Activated CD8-positive, alpha-beta T cell treated with anti-CD3 and anti-CD28 coated beads, Interleukin-2, amount 10 ng/mL, durations not matched to agents 7 days and 5 days (primary cell): Measurements from ENCODE around the gene MN1. TPM values are rescaled to one million over a fixed set of nuclear protein-coding genes. Genes with fewer than 3 reads are reported as not detected.

ENCODE experiments used
- ATAC-seq: fragments of 150-1000 bp; cut with Tn5 transposase; one replicate; pipeline ENCODE4 v1.10.0; 2021; ENCODE audit warnings: moderate library complexity
- CTCF ChIA-PET: fragments of 350-600 bp; sonication (Branson Sonifier 250); formaldehyde crosslinking; loops from one replicate; lab custom pipeline; 2021; ENCODE audit warnings: antibody characterized with exemption; lab: Charles Lee
- POLR2A ChIA-PET: fragments of 350-600 bp; sonication (Branson Sonifier 250); formaldehyde crosslinking; loops from one replicate; lab custom pipeline; 2021; ENCODE audit warnings: antibody characterized with exemption; lab: Charles Lee
- DNase-seq: peaks from one replicate; pipeline ENCODE4 v3.0.0-alpha.2; 2020
- H3K27ac Mint-ChIP-seq: one replicate; pipeline ENCODE4 v1.8.0; 2021; ENCODE audit warnings: mild to moderate bottlenecking, mixed read lengths
- H3K27me3 Mint-ChIP-seq: one replicate; pipeline ENCODE4 v1.8.0; 2021; ENCODE audit warnings: low read depth, mixed read lengths
- H3K36me3 Mint-ChIP-seq: one replicate; pipeline ENCODE4 v1.8.0; 2021; ENCODE audit warnings: low read depth, mixed read lengths
- H3K4me1 Mint-ChIP-seq: one replicate; pipeline ENCODE4 v1.8.0; 2021; ENCODE audit warnings: low read depth, mixed read lengths
- H3K4me3 Mint-ChIP-seq: one replicate; pipeline ENCODE4 v1.8.0; 2021; ENCODE audit warnings: mild to moderate bottlenecking, mixed read lengths
- H3K9me3 Mint-ChIP-seq: one replicate; pipeline ENCODE4 v1.8.0; 2022; ENCODE audit warnings: mixed read lengths; ENCODE audit not compliant: insufficient read depth
- total RNA-seq, 2 experiments: library from RNA; stranded (reverse); gene quantifications; one replicate each; pipeline ENCODE4 v1.2.3, GENCODE V29; 2021

MN1 gene
- total RNA-seq, 2 experiments from 2014 or later = 0.11 to 0.13 TPM

- ATAC-seq = no peak
- Mint-ChIP-seq H3K9me3 (no peaks in the 10 kb centered on the region), H3K36me3 (no peaks in the 10 kb centered on the region), H3K27ac (no peak overlapping the region), H3K4me1 (no peaks in the 10 kb centered on the region), H3K4me3 (no peak overlapping the region), H3K27me3 (peaks cover 14% of the 10 kb centered on the region)
- DNase-seq = no peak
- POLR2A ChIA-PET = interaction anchor here (0.6 kb wide), 1 partner anchor 62 kb away, joined by 3 read pairs; no protein-coding TSS in a partner anchor
- CTCF ChIA-PET = no interaction called here
These were observed 15.7 kb downstream of the MN1 start for GRCh38 chr22:27785831-27786230.

GRCh38 chr22:27784120-27784475, 17.5 kb downstream of the MN1 start:
- H3K4me1 Mint-ChIP-seq = no peaks in the 10 kb centered on the region
- H3K9me3 Mint-ChIP-seq = no peaks in the 10 kb centered on the region
- ATAC-seq (no peak), DNase-seq (no peak)
- H3K27me3 Mint-ChIP-seq = peaks cover 14% of the 10 kb centered on the region
- H3K36me3 Mint-ChIP-seq = no peaks in the 10 kb centered on the region
- no peak overlapping the region for H3K27ac Mint-ChIP-seq
- POLR2A ChIA-PET = no interaction called here
- H3K4me3 Mint-ChIP-seq = no peak overlapping the region
- CTCF ChIA-PET = no interaction called here

- H3K27me3 Mint-ChIP-seq = peaks cover 14% of the 10 kb centered on the region
- H3K36me3 Mint-ChIP-seq = no peaks in the 10 kb centered on the region
- POLR2A ChIA-PET = no interaction called here
These were observed 18.0 kb downstream of the MN1 start for GRCh38 chr22:27783436-27784119.

GRCh38 chr22:27782088-27782487, 19.5 kb downstream of the MN1 start:
- Mint-ChIP-seq H3K36me3 (no peaks in the 10 kb centered on the region), H3K27ac (no peak overlapping the region), H3K9me3 (no peaks in the 10 kb centered on the region), H3K4me1 (no peaks in the 10 kb centered on the region), H3K27me3 (peaks cover 13% of the 10 kb centered on the region), H3K4me3 (no peak overlapping the region)
- ChIA-PET POLR2A (no interaction called here), CTCF (no interaction called here)
- no peak for DNase-seq
- ATAC-seq = no peak

More at GRCh38 chr22:27783436-27784119, 18.0 kb downstream of the MN1 start:
- H3K27ac Mint-ChIP-seq = no peak overlapping the region
- no peak overlapping the region for H3K4me3 Mint-ChIP-seq
- DNase-seq (no peak), ATAC-seq (no peak)
- CTCF ChIA-PET = no interaction called here
- no peaks in the 10 kb centered on the region for H3K9me3 Mint-ChIP-seq
- no peaks in the 10 kb centered on the region for H3K4me1 Mint-ChIP-seq

- Mint-ChIP-seq H3K27ac (no peak overlapping the region), H3K27me3 (peaks cover 12% of the 10 kb centered on the region), H3K4me1 (no peaks in the 10 kb centered on the region), H3K9me3 (no peaks in the 10 kb centered on the region), H3K4me3 (no peak overlapping the region), H3K36me3 (no peaks in the 10 kb centered on the region)
- CTCF ChIA-PET = no interaction called here
- no peak for DNase-seq
- POLR2A ChIA-PET = no interaction called here
- ATAC-seq = no peak
These were observed 21.4 kb downstream of the MN1 start for GRCh38 chr22:27780161-27780575.

GRCh38 chr22:27779643-27780042, 21.9 kb downstream of the MN1 start:
- H3K4me3 Mint-ChIP-seq = no peak overlapping the region
- ChIA-PET CTCF (no interaction called here), POLR2A (interaction anchor here (0.6 kb wide), 2 partner anchors 221 to 1004 kb away, joined by 4 read pairs; no protein-coding TSS in a partner anchor)
- DNase-seq (no peak), ATAC-seq (no peak)
- H3K36me3 Mint-ChIP-seq = no peaks in the 10 kb centered on the region
- peaks cover 7% of the 10 kb centered on the region for H3K27me3 Mint-ChIP-seq
- H3K27ac Mint-ChIP-seq = no peak overlapping the region
- no peaks in the 10 kb centered on the region for H3K4me1 Mint-ChIP-seq
- no peaks in the 10 kb centered on the region for H3K9me3 Mint-ChIP-seq

- no peaks in the 10 kb centered on the region for H3K4me1 Mint-ChIP-seq
- no peak for ATAC-seq
- CTCF ChIA-PET = no interaction called here
- POLR2A ChIA-PET = interaction anchor here (0.6 kb wide), 1 partner anchor 220 kb away, joined by 4 read pairs; no protein-coding TSS in a partner anchor
- no peak overlapping the region for H3K27ac Mint-ChIP-seq
- H3K4me3 Mint-ChIP-seq = no peak overlapping the region
- H3K36me3 Mint-ChIP-seq = no peaks in the 10 kb centered on the region
- peaks cover 7% of the 10 kb centered on the region for H3K27me3 Mint-ChIP-seq
- no peaks in the 10 kb centered on the region for H3K9me3 Mint-ChIP-seq
- DNase-seq = no peak
These were observed 23.1 kb downstream of the MN1 start for GRCh38 chr22:27778294-27779090.

GRCh38 chr22:27777128-27777527, 24.4 kb downstream of the MN1 start:
- POLR2A ChIA-PET = no interaction called here

GRCh38 chr22:27776650-27776958, 25.0 kb downstream of the MN1 start:
- H3K9me3 Mint-ChIP-seq = no peaks in the 10 kb centered on the region
- no peaks in the 10 kb centered on the region for H3K36me3 Mint-ChIP-seq
- no peak overlapping the region for H3K4me3 Mint-ChIP-seq
- ATAC-seq (no peak), DNase-seq (no peak)
- H3K27ac Mint-ChIP-seq = no peak overlapping the region
- ChIA-PET CTCF (no interaction called here), POLR2A (no interaction called here)
- no peaks in the 10 kb centered on the region for H3K4me1 Mint-ChIP-seq
- H3K27me3 Mint-ChIP-seq = peaks cover 7% of the 10 kb centered on the region

More at GRCh38 chr22:27777128-27777527, 24.4 kb downstream of the MN1 start:
- ATAC-seq = no peak
- Mint-ChIP-seq H3K27ac (no peak overlapping the region), H3K9me3 (no peaks in the 10 kb centered on the region), H3K4me3 (no peak overlapping the region), H3K27me3 (peaks cover 7% of the 10 kb centered on the region), H3K36me3 (no peaks in the 10 kb centered on the region), H3K4me1 (no peaks in the 10 kb centered on the region)
- CTCF ChIA-PET = no interaction called here
- DNase-seq = no peak

- H3K4me1 Mint-ChIP-seq = no peaks in the 10 kb centered on the region
- peaks cover 7% of the 10 kb centered on the region for H3K27me3 Mint-ChIP-seq
- no peak overlapping the region for H3K4me3 Mint-ChIP-seq
- no peaks in the 10 kb centered on the region for H3K9me3 Mint-ChIP-seq
- ATAC-seq (no peak), DNase-seq (no peak)
- no peaks in the 10 kb centered on the region for H3K36me3 Mint-ChIP-seq
- no peak overlapping the region for H3K27ac Mint-ChIP-seq
- ChIA-PET POLR2A (no interaction called here), CTCF (no interaction called here)
These were observed 25.6 kb downstream of the MN1 start for GRCh38 chr22:27775758-27776649.

GRCh38 chr22:27775087-27775698, 26.4 kb downstream of the MN1 start:
- DNase-seq (no peak), ATAC-seq (no peak)
- H3K36me3 Mint-ChIP-seq = no peaks in the 10 kb centered on the region
- H3K9me3 Mint-ChIP-seq = no peaks in the 10 kb centered on the region
- peaks cover 7% of the 10 kb centered on the region for H3K27me3 Mint-ChIP-seq
- ChIA-PET CTCF (no interaction called here), POLR2A (no interaction called here)
- no peaks in the 10 kb centered on the region for H3K4me1 Mint-ChIP-seq
- no peak overlapping the region for H3K4me3 Mint-ChIP-seq
- no peak overlapping the region for H3K27ac Mint-ChIP-seq
